GM19468 (cell line): ENCODE data around the gene ZFYVE9.
"Not testable (repeated sequence)": the region's sequence is repeated elsewhere in the genome, so short reads cannot be mapped to it uniquely, and the experiment has no call there.

Experiments used
- ATAC-seq: cut with Tn5 transposase; IDR thresholded peaks from one replicate; pipeline ENCODE4 v1.9.1; 2021; ENCODE audit warnings: mild to moderate bottlenecking, moderate library complexity, moderate number of reproducible peaks; ENCODE audit not compliant: unreplicated experiment; ENCODE audit errors: extremely low read depth

The ZFYVE9 gene

DNA sequence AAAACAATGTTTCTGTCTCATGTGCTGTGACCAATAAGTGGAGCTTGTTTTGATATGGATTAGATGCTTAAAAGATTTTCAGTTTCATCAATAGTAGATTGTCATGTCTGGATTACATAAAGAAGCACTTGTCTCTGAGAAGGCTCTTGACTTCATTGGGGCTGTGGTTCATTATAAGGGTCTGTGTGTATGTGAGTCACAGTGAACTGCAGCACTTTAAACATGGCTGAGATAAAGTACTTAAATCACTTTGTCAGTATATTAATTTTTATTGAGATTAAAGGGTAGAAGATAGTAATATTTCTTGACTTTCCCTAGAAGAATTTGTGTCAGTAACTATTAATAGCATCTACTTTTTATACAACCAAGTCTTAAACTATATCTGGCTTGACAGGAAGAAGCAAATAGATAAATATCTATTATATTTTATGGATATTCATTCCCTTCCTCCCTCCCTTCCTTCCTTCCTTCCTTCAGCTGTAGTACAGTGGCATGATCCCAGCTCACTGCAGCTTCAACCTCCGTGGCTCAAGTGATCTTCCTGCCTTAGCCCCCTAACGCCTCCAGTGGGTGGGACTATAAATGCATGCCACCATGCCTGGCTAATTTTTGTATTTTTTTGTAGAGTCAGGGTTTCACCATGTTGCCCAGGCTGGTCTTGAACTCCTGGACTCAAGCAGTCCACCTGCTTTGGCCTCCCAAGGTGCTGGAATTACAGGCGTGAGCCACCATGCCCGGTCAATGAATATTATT lies 48.8 kb downstream of the ZFYVE9 start:
- ATAC-seq = no peak

- no peak for ATAC-seq
Observed at GRCh38 chr1:52191395-52191965, 49.6 kb downstream of the ZFYVE9 start.

- no peak for ATAC-seq
Observed at GRCh38 chr1:52192024-52192423, 50.1 kb downstream of the ZFYVE9 start.

- no peak for ATAC-seq
Observed at GRCh38 chr1:52192436-52192835, 50.5 kb downstream of the ZFYVE9 start.

GRCh38 chr1:52193985-52194384 lies 52.1 kb downstream of the ZFYVE9 start:
- ATAC-seq = no peak

- no peak for ATAC-seq
Observed at GRCh38 chr1:52195161-52195560, 53.3 kb downstream of the ZFYVE9 start.

DNA sequence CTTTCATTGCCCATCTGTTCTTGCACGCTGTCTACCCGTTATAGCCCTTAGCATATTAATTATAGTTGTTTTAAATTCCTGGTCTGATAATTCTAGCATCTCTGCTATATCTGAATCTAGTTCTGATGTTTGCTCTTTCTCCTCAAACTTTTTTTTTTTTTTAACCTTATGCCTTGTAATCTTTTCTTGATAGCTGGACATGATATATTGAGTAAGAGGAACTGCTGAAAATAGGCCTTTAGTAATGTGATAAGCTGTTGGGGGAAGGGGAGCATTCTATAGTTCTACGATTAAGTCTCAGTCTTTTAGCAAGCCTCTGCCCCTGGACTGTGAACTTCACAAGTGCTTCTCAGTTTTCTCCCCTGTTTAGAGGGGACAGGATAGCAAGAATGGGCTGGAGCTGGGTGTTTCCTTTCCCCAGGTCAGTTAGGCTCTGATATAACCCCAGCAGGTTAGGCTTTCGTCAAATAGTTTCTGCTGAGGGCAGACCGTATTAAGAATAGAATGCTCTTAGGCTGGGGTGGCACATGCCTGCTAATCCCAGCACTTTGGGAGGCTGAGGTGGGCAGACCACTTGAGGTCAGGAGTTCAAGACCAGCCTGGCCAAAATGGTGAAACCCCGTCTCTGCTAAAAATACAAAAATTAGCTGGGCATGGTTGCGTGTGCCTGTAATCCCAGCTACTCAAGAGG lies 62.2 kb downstream of the ZFYVE9 start:
- no peak for ATAC-seq

DNA sequence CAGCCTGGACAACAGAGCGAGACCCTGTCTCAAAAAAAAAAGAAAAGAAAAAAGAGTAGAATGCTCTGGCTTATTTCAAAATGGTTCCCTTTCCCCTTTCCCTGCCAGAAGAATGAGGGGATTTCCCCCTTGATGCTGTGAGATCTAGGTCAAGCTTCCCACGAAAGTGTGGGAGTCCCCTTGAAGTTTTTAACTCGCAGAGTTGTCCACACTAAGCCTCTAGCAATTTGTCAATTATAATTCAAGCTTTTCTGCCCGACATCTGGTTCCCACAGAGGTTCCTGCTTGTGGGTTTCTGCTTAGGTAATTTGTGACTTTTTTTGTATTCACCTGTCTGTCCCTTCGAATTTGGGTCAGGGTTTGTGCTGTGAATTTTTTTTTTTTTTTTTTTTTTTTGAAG lies 62.8 kb downstream of the ZFYVE9 start:
- no peak for ATAC-seq

GRCh38 chr1:52206686-52207085 lies 64.8 kb downstream of the ZFYVE9 start:
- ATAC-seq = not testable (repeated sequence)

GRCh38 chr1:52209429-52209828 lies 67.5 kb downstream of the ZFYVE9 start:
- ATAC-seq = no peak

GRCh38 chr1:52210044-52210443 lies 68.2 kb downstream of the ZFYVE9 start:
- ATAC-seq = no peak

GRCh38 chr1:52216907-52217458 lies 75.1 kb downstream of the ZFYVE9 start:
- no peak for ATAC-seq

DNA sequence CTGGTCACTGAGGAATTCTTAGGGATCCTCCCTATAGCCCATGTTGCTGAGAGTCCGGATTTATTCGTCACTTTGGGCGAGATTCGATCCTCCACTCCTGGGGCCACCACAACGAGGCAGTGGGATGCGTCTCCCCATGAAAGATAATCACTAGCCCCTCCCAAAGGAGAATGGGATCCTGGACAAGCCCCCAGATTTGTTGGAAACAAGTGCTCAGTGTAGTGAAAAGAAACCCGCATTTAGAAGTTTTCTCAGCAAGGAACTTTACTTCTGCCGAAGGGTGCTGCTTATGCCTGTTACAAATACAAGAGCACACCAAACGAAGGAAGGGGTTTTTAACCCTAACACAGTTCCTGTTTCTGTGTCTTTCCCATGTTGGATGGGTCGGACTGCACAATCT lies 83.3 kb downstream of the ZFYVE9 start:
- ATAC-seq = no peak

DNA sequence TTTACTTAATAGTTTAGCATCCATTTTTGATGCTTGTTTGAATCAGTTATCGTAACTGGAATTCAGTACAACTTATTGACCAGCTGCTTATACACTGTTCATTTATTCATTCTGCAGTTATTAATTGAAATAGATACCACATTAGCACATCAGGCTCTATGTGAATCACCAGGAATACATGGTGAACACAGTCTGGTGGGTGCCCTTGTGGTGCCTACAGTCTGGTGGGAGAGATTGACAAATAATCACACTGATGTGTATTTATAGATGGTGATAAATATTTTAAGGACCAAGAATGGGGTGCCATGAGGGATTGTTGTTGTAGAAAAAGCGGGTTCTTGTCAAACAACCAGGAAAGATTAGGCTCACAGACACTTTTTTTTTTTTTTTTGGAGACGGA lies 87.6 kb downstream of the ZFYVE9 start:
- no peak for ATAC-seq

- ATAC-seq = no peak
Observed at GRCh38 chr1:52233463-52233862, 91.6 kb downstream of the ZFYVE9 start.

- no peak for ATAC-seq
Observed at GRCh38 chr1:52234014-52234413, 92.1 kb downstream of the ZFYVE9 start.

DNA sequence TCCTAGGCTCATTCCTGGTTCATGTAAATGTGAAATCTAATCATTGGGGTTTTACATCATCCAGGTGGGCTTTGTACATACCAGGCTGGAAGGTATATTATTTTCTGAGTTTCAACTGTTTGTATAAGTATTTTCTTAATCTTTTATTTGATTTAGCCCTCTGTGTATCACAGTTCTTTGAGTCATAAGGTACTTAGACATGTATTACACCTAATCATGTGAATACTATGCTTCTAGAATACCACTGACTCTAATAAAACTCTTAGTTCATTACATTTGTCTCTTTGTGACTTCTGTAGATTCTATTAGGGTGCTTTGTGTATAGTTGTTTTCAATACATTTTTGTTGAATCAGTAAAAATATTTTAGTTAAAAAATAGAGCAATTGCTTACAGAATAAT lies 92.8 kb downstream of the ZFYVE9 start:
- no peak for ATAC-seq

DNA sequence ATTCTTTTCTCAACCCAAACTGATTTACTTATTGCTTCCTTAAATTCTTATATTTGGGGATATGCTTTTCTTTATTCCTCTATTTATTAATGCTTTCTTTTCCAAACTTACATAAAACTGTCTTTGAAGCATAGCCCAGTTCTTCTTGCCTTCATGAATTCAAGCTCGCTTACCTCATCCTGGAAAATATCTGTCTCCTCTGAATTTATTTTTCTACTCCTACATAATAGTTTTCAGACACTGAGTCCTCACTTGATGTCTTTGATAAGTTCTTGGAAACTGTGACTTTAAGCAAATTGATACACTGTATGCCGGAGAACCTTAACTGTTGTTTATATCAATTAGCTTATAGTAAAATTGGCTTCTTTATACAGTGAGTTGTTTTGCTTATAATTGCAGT lies 93.8 kb downstream of the ZFYVE9 start:
- ATAC-seq = no peak

DNA sequence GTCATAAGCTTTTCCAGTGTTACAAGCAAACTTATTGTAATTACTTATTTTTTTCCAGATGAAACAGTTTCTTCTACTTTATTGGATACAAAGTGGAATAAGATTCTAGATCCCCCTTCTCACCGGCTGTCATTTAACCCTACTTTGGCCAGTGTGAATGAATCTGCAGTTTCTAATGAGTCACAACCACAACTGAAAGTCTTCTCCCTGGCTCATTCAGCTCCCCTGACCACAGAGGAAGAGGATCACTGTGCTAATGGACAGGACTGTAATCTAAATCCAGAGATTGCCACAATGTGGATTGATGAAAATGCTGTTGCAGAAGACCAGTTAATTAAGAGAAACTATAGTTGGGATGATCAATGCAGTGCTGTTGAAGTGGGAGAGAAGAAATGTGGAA lies 95.5 kb downstream of the ZFYVE9 start:
- no peak for ATAC-seq

DNA sequence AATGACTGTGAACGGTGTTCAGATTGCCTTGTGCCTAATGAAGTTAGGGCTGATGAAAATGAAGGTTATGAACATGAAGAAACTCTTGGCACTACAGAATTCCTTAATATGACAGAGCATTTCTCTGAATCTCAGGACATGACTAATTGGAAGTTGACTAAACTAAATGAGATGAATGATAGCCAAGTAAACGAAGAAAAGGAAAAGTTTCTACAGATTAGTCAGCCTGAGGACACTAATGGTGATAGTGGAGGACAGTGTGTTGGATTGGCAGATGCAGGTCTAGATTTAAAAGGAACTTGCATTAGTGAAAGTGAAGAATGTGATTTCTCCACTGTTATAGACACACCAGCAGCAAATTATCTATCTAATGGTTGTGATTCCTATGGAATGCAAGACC lies 96.6 kb downstream of the ZFYVE9 start:
- no peak for ATAC-seq
